Measurements from ENCODE around the gene GORASP2.
A peak's percentile ranks its signal among the peaks of the same experiment; 100 is the strongest.

The GORASP2 gene

DNA sequence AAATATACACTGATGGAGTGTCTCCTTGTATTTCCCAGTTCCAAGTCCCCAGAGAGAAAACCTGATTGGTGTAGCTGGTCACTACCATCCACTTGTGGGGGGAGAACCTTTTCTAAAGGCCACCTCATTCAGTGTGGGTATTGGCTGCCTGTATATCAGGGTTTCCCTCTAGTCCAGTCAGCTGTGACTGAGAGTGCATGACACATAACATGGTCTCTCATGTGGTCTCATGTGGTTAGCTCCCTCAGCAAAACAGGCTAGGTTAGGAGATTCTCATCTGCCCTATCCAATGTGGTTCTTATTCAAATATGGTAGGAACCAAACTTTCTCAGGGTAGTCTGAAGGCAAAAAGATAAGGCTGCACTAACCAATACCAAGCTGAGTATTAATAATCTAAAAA lies 4.1 kb upstream of the GORASP2 start:
- DNase-seq = no peak

DNA sequence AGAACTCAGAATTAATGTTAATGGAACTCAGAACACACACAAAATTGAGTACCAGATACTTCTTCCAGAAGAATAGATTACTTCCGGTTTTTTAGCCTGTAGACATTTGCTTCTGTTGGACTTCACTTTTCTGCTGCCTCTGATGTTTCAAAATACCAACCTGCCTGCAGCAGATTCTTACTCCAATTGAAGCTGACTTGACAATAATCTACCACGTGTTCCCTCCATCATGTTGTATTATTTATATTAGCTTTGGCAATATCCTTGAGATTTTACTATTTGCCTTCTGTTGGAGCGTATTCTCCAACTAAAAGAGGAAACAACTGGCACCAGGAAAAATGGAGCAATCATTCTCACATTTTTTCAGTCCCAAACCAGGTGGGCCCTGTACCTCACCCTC lies 3.1 kb upstream of the GORASP2 start:
- no peak for DNase-seq

DNA sequence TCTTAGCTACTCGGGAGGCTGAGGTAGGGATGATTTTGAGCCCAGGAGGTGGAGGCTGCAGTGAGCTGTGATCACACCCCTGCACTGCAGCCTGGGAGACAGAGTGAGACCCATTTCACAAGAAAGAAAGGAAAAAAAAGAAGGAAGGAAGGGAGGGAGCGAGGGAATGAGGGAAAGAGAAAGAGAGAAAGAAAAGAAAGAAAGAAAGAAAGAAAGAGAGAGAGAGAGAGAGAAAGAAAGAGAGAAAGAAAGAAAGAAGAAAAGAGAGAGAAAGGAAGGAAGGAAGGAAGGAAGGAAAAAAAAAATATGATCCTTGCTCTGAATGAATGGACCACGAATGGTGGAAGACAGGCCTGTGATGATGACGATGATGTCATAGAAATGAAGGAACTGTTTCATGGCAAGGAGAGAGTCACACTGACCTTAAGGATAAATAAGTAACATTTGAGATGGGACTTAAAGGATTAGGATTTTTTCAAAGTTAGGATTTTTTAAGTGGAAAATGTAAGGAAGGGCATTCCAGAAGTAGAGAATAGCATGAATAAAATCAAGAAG lies 2.2 kb upstream of the GORASP2 start:
- DNase-seq = no peak

DNA sequence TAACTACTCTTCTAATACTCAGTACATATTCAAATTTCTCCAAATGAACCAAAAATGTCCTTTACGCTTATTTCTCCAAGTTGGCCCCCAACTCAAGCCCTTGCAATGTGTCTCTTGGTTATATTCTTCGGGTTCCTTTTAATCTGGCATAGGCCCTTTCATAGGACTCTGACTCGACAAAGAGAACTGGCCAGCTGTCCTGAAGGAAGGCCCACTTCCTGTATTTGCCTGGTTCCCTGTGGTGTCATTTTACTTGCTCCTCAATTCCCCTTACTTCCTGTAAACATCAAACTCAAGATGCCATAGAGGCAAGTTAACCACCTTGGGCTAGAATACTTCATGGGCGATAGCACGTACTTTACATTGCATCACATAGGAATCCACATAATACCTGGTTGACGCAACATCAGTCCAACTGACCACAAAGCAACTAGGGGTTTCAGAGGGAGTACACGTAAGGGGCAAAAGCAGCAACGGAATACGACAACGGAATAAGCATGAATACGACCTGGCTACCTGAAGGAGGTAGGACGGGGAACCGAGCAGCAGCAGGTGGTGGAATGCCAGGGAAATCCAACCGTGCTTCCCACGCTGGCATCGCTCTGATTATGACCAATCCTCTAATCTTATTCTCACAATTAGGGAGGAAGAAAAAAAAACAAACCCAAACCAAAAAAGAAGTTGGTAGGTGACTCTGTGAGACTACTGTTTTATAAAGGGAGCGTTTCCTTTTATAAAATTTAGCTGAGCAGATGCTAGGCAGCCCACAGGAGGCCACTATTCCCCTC lies 823 bp upstream of the GORASP2 start:
- DNase-seq = peak; percentile 27

DNA sequence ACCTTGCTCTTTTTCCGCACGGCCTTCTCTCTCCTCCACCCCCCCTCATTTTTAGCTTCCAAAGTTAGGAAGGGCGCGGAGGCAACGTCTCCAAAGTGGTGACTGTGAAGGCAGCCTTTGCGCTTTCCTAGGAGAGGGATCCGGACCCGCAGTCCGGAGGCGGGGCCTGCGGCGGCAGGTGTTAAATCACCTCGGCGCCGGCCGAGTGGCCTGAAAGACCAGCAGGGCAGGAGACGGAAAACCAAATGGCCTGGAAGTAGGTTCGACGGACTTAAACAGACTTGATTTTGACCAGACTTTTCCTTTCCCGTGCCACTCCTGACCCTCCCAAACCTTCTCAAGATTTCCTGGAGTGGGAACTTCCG lies 615 bp downstream of the GORASP2 start:
- peak; percentile 28 for DNase-seq

DNA sequence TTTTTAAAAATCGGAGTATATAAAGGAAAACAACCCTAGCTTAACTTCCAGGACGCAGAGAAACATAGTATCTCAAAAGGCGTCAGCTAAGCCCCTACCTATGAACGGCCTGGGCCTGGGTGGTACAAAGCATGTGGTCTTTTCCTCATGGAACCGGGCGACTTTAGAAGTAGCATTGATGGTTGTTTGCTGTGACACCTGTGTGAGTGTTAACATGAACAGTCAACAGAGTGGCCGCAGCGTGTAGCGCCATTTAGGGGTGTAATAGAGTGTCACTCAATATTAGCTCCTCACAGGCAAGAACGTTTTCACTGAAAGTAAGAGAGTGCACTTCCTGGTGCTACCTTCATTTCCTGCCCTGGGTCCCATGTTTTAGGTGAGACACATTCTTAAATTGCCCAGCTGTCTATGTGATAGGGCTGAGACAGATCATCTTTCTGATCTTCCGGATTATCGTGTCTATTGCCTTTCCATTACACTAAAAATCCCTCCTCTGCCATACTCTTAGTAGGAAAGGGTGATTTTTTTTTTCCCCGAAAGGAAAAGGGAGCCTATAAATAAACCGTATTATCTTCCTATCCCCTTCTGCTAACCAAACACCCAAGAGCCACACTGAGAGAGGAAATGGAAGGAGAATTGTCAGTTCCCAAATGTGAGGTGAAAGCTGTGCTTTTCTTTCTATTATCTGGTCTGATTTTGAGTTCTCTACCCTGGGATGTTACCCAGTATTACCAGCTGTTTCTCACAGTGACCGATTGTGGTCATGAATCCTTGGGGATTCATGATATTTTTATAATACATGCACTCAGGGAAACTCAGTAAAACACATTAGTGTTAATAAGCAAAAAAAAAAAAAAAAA lies 1.3 kb downstream of the GORASP2 start:
- DNase-seq = peak; percentile 28

DNA sequence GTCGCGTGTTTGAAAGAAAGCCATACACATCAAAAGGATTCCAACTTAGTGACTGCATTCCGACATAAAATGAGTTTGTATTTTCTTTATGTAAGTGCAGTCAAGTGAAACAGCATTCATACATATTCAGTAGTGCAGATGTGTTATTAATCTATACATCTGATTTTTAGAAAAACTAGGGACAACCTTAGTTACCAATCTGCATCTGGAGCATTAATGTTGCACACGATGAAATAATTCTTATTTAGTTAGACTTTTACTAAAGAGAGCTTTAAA lies 1.9 kb downstream of the GORASP2 start:
- no peak for DNase-seq

DNA sequence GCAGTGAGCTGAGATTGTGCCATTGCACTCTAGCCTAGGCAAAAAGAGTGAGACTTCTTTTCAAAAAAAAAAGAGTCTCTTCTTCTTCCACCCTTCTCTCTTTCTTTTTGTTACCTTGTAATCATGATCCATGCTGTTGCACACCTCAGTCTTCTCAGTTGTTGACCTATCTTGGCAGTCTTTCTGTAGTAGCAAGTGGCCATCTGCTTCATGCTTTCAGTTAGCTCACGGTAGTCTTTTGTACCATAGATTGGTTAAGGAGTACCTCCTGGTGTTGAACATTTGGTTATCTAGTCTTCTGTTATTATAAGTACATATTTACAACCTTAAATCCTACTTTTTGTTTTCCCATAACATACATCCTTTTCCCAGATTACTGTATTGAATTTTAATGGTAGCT lies 3.1 kb downstream of the GORASP2 start:
- no peak for DNase-seq

DNA sequence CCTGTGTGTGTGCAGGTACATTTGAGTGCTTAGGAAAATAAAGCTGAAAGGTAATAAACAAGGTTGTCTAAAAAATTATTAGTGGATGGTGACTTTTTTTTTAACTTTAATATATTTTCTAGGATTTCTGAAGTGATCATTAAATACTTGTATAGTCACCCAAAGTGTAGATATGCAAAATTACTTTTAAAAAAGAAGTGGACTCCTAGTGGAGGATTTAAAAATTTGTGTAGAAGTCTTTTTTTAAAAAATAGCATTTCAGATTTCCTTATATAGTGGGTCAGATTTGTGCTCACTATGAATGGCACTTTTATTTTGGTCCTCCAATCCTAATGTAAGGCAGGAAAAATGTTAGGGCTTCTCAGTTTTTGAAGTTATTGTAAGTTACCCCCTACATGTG lies 3.9 kb downstream of the GORASP2 start:
- no peak for DNase-seq

DNA sequence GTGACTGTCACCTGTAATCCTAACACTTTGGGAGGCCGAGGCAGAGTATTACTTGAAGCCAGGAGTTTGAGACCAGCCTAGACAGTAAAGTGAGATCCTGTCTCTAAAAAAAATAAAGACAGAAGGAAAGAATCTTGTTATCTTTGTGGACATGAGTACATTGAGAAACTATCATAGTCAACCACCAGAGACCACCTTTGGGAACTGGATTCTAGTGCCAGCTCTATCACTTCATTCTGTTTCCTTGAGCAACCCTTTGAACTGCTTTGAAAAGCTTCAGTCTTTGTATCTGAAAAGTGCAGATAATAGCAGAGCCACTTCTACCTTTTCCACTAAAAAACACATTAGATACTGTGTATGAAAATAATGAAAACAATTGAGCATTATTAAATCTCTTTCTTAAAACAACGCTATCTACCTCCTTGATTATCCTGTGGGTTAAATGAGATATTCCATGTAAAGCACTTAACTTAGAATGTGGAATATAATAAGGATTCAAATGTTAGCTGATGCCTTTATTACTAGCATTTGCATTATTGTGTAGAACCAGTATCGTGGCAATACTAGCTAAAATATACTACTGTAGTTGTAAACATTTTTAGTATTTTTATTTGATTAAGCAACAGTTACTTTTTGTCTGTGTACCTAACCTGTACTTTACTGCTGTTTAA lies 8.8 kb downstream of the GORASP2 start:
- no peak for DNase-seq

DNA sequence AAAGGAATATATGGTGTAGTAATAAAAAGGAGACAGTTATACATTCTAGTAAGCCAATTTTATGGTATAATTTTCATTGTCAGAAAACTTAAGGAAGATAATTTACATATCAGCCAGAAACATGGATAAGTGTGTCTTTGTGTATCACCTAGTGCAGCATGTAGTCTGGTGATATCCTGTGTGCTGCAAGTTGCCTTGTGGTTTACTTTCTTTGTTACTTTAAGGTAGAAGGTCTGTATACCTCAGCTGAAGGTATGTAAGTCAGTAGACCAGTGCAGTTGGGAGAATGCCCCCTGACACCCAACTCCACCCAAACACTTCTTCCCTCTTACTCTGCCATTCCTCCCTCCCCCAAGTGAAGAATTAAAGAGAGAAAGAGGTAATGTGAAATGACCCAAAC lies 11.0 kb downstream of the GORASP2 start:
- no peak for DNase-seq

DNA sequence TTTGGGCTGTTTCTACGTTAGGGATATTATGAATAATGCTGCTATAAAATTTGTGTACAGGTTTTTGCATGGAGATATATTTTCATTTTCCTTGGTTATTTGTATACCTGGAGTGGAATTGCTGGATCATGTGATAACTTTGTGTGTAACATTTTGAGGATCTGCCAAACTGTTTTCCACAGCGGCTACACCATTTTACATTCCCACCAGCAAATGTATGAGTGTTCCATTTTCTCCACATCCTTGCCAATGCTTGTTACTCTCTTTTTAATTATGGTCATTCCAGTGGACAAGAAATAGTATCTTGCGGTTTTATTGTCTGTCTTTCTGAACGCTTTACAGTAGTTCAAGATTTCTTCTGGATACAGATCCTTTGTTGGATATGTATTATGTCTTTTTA lies 13.6 kb downstream of the GORASP2 start:
- no peak for DNase-seq

DNA sequence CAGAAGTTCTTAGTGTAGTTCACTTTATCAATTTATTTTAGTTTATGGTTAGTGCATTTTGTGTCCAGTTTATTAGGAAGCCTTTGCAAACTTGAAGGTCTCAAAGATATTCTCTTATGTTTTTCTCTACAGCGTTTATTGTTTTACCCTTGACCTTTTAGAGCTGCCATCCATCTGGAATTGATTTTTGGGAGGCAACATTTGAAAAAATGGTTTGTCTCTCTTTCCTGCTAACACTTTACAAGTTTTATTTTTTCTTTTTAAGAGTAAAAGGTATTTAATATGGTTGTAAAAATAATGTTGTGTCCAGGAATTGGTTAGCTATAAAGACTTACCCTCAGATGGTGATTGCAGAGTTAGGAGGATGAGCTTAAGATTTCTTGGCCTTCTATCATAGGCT lies 14.0 kb downstream of the GORASP2 start:
- no peak for DNase-seq

DNA sequence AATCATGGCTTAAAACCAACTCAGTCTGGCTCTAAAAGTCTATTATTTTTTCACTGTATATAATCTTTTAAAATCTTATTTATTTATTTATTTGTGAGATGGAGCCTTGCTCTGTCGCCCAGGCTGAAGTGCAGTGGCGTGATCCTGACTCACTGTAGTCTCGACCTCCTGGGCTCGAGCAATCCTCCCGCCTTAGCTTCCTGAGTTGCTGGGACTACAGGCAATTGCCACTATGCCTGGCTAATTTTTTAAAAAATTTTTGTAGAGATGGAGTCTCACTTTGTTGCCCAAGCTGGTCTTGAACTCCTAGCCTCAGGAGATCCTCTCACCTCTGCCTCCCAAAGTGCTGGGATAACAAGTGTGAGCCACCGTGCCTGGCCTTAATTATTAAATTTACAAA lies 14.5 kb downstream of the GORASP2 start:
- DNase-seq = no peak

DNA sequence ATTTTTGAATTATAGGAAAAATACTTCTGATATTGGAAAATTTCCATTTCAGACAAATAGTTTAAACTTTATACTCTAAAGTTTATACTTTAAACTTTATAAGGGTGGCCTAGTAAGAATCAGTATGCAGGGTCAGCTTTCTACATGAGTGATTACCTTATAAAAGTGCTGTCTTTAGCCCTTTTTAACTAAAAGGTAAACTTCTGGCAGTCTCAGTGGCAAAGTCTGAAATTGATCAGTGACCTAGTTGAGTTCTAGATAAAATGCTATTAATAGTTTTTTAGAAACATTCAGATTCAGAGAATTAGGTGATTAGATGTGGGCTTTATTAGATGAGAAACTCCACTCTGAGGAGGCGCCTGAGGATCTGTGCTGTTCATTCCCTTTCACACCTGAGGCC lies 15.5 kb downstream of the GORASP2 start:
- DNase-seq = no peak

DNA sequence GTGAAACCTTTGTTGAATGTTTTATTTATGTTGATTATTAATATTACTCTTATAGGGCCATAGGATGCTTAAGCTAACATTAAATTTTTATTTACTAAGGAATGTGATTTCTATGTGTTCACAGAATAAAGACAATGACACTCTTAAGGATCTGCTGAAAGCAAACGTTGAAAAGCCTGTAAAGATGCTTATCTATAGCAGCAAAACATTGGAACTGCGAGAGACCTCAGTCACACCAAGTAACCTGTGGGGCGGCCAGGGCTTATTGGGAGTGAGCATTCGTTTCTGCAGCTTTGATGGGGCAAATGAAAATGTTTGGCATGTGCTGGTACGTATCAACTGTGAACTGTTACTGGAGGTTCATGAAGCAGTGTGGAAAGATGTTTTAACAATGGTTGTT lies 20.4 kb downstream of the GORASP2 start:
- no peak for DNase-seq

DNA sequence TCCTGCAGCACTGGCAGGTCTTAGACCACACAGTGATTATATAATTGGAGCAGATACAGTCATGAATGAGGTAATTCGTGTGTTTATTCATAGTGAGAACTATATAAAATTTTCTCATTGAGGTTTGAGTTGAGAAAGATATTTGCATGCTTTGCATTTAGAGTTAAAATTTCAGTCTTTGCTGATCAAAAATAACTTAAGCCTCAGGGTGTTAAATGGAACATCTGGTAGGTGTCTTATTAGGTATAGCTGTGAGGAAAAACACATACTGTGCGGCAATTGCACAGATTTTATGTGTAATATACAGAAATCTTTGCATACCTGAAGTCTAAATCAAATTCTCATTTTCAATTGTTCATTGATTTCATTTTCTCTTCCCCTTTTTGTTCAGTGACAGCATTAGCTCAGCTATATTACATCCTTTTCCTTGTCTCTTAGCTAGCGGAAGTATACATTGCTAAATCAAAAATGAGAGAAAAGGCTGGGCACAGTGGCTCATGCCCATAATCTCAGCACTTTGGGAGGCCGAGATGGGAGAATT lies 21.2 kb downstream of the GORASP2 start:
- DNase-seq = no peak

DNA sequence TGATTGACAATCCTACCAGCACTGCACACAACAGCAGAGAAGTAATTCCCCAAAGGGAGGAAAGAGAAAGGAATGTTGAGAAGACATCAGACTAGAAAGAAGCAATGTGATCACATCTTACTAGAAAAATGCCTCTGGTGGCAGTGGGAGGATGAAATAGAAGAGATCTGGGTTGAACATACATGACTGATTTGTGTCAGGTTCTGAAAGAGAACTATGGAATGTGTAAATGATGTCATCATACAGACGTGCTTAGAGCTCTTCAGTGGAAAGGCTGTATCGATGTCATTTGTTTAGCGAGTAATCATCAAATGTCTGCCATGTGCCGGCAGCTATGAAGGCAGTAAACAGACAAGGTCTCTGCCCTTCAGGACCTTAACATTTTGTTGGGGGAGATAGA lies 24.9 kb downstream of the GORASP2 start:
- no peak for DNase-seq

DNA sequence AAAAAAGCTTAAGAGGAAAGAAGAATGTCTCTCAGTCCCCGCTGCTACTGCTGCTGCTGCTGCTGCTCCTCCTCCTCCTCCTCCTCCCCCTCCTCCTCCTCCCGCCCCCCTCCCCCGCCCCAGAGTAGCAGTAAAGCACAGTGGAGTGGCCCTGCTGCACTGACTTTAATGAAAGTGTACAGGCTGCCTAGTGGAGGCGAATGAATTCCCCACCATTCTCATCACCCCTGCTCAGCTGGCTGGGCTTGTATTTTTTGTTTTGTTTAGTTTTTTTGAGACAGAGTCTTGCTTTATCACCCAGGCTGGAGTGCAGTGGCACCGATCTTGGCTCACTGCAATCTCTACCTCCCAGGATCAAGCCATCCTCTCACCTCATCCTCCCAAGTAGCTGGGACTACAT lies 34.3 kb downstream of the GORASP2 start:
- DNase-seq = no peak

DNA sequence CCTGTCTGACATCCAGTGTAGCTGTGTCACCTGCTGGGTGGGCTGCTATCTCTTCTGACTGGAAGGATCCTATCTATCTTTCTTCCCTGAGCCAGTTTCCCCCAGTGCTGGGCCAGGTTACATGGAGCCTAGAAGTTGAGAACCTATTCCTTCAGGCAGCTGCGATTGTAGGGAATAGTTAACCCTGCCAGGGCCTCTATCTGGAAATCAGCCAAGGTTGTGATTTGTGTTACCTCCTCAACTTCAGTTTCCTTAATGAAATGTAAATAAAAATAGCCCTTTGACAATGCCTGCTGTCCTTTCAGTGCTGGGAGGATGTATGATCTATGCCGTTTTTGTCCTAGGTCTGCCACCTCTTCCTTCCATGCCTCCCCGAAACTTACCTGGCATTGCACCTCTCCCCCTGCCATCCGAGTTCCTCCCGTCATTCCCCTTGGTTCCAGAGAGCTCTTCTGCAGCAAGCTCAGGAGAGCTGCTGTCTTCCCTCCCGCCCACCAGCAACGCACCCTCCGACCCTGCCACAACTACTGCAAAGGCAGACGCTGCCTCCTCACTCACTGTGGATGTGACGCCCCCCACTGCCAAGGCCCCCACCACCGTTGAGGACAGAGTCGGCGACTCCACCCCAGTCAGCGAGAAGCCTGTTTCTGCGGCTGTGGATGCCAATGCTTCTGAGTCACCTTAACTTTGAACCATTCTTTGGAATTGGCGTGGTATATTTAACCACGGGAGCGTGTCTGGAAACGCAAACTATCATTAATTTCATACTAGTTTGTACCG lies 36.6 kb downstream of the GORASP2 start:
- DNase-seq = no peak

DNA sequence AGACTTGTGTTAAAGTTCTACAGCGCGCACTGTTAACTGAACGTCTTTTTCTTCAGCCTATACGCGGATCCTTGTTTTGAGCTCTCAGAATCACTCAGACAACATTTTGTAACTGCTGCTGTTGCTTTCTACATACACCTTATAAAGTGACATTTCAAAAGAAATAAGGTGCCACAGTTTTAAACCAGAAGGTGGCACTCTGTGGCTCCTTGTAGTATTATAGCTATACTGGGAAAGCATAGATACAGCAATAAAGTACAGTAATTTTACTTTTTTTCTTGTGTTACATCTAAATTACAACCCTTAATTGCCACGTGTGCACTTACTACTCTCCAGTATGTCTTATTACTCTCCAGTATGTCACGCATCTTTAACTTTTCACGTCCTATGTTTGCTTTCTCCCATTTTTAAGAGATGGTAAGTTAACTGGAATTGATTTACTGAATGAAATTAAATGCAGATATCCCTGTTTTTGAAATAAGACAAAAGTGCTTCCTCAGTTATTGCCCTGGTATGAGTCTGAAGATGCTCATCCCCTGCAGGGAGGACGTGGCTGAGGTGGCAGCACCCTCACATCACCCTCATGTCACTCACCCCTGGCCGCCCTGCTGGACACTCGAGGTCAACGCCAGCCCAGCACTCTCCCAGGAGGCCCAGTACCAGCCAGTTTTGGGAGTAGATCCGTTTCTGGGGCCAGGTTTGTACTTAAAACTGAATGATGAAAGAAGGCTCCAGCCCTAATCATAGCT lies 37.8 kb downstream of the GORASP2 start:
- DNase-seq = no peak

DNA sequence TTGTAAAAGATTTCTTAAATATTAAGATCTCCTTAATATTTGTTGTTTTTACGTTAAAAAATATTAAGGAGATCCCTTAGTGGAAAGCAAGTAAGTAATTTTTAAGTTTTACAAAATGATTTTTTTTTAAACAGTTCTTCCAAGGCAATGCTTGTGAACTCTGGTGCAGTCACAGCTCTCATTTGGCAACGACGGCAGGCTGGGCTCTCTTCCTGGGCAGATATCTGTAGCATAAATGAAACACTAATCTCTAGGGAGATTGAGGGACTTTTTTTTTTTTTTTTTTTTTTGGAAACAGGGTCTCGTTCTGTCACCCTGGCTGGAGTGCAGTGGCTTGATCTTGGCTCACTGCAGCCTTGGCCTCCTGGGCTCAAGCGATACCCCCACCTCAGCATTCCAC lies 38.5 kb downstream of the GORASP2 start:
- no peak for DNase-seq
